Neutrophil (primary cell): ENCODE measurements around the gene CAPZA3.

Experiments
- H3K27ac ChIP-seq: fragments of 200-600 bp; sonication (generic); 2 replicates; pipeline ENCODE4 v1.5.1; 2016; ENCODE audit warnings: mild to moderate bottlenecking, moderate library complexity
- H3K27me3 ChIP-seq: fragments of 200-600 bp; sonication (generic); 2 replicates; pipeline ENCODE4 v1.6.0; 2016; ENCODE audit warnings: mild to moderate bottlenecking
- H3K36me3 ChIP-seq: fragments of 200-600 bp; sonication (generic); 2 replicates; pipeline ENCODE4 v1.5.1; 2017
- H3K4me1 ChIP-seq, 2 experiments: fragments of 200-600 bp in 1 of 2; sonication (generic) in 1 of 2; 1 replicate in 1 of 2; 2 replicates in 1 of 2; pipeline versions ENCODE4 v1.5.1 to v1.6.1; 2013 to 2016; ENCODE audit warnings: low read depth in 1 of 2, low read length in 1 of 2, mild to moderate bottlenecking in 1 of 2, moderate library complexity in 1 of 2; ENCODE audit not compliant: control insufficient read depth in 1 of 2, insufficient read depth in 1 of 2
- H3K4me3 ChIP-seq, 2 experiments: fragments of 200-600 bp in 1 of 2; sonication (generic) in 1 of 2; 1 replicate in 1 of 2; 2 replicates in 1 of 2; pipeline ENCODE4 v1.5.1; 2013 to 2016; ENCODE audit warnings: low read depth in 1 of 2, low read length in 1 of 2, mild to moderate bottlenecking in 1 of 2, moderate library complexity in 1 of 2
- H3K9me3 ChIP-seq: fragments of 200-600 bp; sonication (generic); 2 replicates; pipeline ENCODE4 v1.5.1; 2016
- CTCF ChIP-seq: fragments of 200-600 bp; sonication (generic); IDR thresholded peaks from 2 replicates; pipeline ENCODE4 v1.5.1; 2016; ENCODE audit warnings: antibody characterized with exemption

CAPZA3 gene

GRCh38 chr12:18719922-18720510 lies 17.9 kb upstream of the CAPZA3 start:
- H3K27me3 ChIP-seq, result no peaks in the 10 kb centered on the region
- no peaks in the 10 kb centered on the region for H3K36me3 ChIP-seq
- no peaks in the 10 kb centered on the region for H3K4me1 ChIP-seq
- no peak for TF ChIP-seq CTCF
- no peak overlapping the region for H3K4me3 ChIP-seq
- no peak overlapping the region for H3K27ac ChIP-seq
- H3K9me3 ChIP-seq, result no peaks in the 10 kb centered on the region

- Histone ChIP-seq H3K27me3 (no peaks in the 10 kb centered on the region), H3K27ac (no peak overlapping the region), H3K4me3 (no peak overlapping the region), H3K4me1 (no peaks in the 10 kb centered on the region), H3K36me3 (no peaks in the 10 kb centered on the region), H3K9me3 (no peaks in the 10 kb centered on the region)
- TF ChIP-seq CTCF, result no peak
These were observed 17.2 kb upstream of the CAPZA3 start for GRCh38 chr12:18720690-18721089.

- Histone ChIP-seq H3K4me1 (no peaks in the 10 kb centered on the region), H3K9me3 (no peaks in the 10 kb centered on the region), H3K4me3 (no peak overlapping the region), H3K27ac (no peak overlapping the region), H3K36me3 (no peaks in the 10 kb centered on the region), H3K27me3 (no peaks in the 10 kb centered on the region)
- no peak for TF ChIP-seq CTCF
These were observed 16.5 kb upstream of the CAPZA3 start for GRCh38 chr12:18721452-18721851.

- no peak overlapping the region for H3K27ac ChIP-seq
- H3K4me3 ChIP-seq, result no peak overlapping the region
- H3K9me3 ChIP-seq, result no peaks in the 10 kb centered on the region
- no peaks in the 10 kb centered on the region for H3K36me3 ChIP-seq
- TF ChIP-seq CTCF, result no peak
- H3K27me3 ChIP-seq, result no peaks in the 10 kb centered on the region
- H3K4me1 ChIP-seq, result no peaks in the 10 kb centered on the region
These were observed 14.2 kb upstream of the CAPZA3 start for GRCh38 chr12:18723752-18724151.

- Histone ChIP-seq H3K4me3 (no peak overlapping the region), H3K27me3 (no peaks in the 10 kb centered on the region), H3K9me3 (no peaks in the 10 kb centered on the region), H3K27ac (no peak overlapping the region), H3K4me1 (no peaks in the 10 kb centered on the region), H3K36me3 (no peaks in the 10 kb centered on the region)
- TF ChIP-seq CTCF, result no peak
These were observed 6.8 kb upstream of the CAPZA3 start for GRCh38 chr12:18731156-18731555.

- Histone ChIP-seq H3K9me3 (no peaks in the 10 kb centered on the region), H3K27ac (no peak overlapping the region), H3K36me3 (no peaks in the 10 kb centered on the region), H3K4me1 (no peaks in the 10 kb centered on the region), H3K27me3 (no peaks in the 10 kb centered on the region), H3K4me3 (no peak overlapping the region)
- no peak for TF ChIP-seq CTCF
These were observed 10.0 kb downstream of the CAPZA3 start for GRCh38 chr12:18747895-18748294.
